Aorta (tissue), 5 donors: ENCODE results near the gene ZNF592. TPM values are rescaled to one million over a fixed set of nuclear protein-coding genes. Genes with fewer than 3 reads are reported as not detected.
"Not testable (repeated sequence)": the region's sequence is repeated elsewhere in the genome, so short reads cannot be mapped to it uniquely, and the experiment has no call there.

Experiments
- ATAC-seq: fragments of 200-7000 bp; cut with Tn5 transposase; one replicate; pipeline ENCODE4 v1.9.1; 2022; ENCODE audit warnings: moderate library complexity; ENCODE audit not compliant: low FRiP score
- DNase-seq, 2 donors: peaks; one replicate each; pipeline ENCODE4 v3.0.0-alpha.2; 2020
- H3K27ac ChIP-seq, 2 donors: one replicate each; pipeline ENCODE4 v1.5.1; 2013; ENCODE audit warnings: low read length in 2 of 2, mild to moderate bottlenecking in 2 of 2, moderate library complexity in 2 of 2, control low read depth in 1 of 2, inconsistent platforms in 1 of 2, low read depth in 1 of 2
- H3K27me3 ChIP-seq, 2 donors: one replicate each; pipeline ENCODE4 v1.6.1; 2013; ENCODE audit warnings: control low read depth in 1 of 2, low read length in 1 of 2, mild to moderate bottlenecking in 1 of 2, moderate library complexity in 1 of 2; ENCODE audit not compliant: insufficient read depth in 2 of 2, control insufficient read depth in 1 of 2
- H3K36me3 ChIP-seq, 2 donors: one replicate each; pipeline ENCODE4 v1.6.1; 2013; ENCODE audit warnings: control low read depth in 1 of 2, low read length in 1 of 2, mild to moderate bottlenecking in 1 of 2; ENCODE audit not compliant: insufficient read depth in 2 of 2, control insufficient read depth in 1 of 2
- H3K4me1 ChIP-seq, 2 donors: one replicate each; pipeline ENCODE4 v1.6.1; 2013; ENCODE audit warnings: low read length in 2 of 2, control low read depth in 1 of 2, mild to moderate bottlenecking in 1 of 2, moderate library complexity in 1 of 2; ENCODE audit not compliant: insufficient read depth in 2 of 2, control insufficient read depth in 1 of 2
- H3K4me3 ChIP-seq, 2 donors: one replicate each; pipeline ENCODE4 v1.5.1; 2013; ENCODE audit warnings: low read length in 2 of 2, control low read depth in 1 of 2, mild to moderate bottlenecking in 1 of 2
- H3K9me3 ChIP-seq: one replicate; pipeline ENCODE4 v1.6.1; 2013; ENCODE audit warnings: mild to moderate bottlenecking, low read length; ENCODE audit not compliant: control insufficient read depth
- WGBS, 2 donors: extraction: QIAGEN DNeasy Blood & Tissue Kit; methylation state at CpG; one replicate each; pipeline ENCODE4 v1.1.7; 2013; 5-methylcytosine and 5-hydroxymethylcytosine counted together
- intact Hi-C, 2 donors: fragments of 100-400 bp; cut with DNase I; formaldehyde crosslinking; loops; one replicate each; pipeline versions ENCODE4 v1.14.2 to v1.15.0; 2022
- polyA plus RNA-seq, 2 donors: library from polyadenylated mRNA; stranded (reverse); fragments of 200-250 nt; gene quantifications; one replicate each; pipeline ENCODE4 v1.2.3, GENCODE V29; 2013
- total RNA-seq, 2 donors: library from RNA; stranded (reverse); fragmentation: NEBNext Ultra II Directional; extraction: Animal tissue kit (Norgen Biotek cat#: 25700); gene quantifications; one replicate each; pipeline ENCODE4 v1.2.1, GENCODE V29; 2021
- donor health status: healthy with polysubstance abuse.
- donor health status: Bipolar disorder and iron deficiency.
- donor health status: DM: no; HTN: no; CAD: no.
- donor health status: DM: no; HTN: no; CAD: no.
- donor health status: DM: yes; HTN: yes; CAD: no.

The ZNF592 gene
- total and polyA plus RNA-seq, 4 donors, result 6.8 to 35.8 (median 19.2) TPM

- no peak overlapping the region for H3K27ac ChIP-seq
Observed at GRCh38 chr15:84736375-84736774, 12.0 kb upstream of the ZNF592 start.

GRCh38 chr15:84737005-84737404 is 11.4 kb upstream of the ZNF592 start:
- DNase-seq (no peak), ATAC-seq (no peak)
- Histone ChIP-seq H3K27ac (no peak overlapping the region), H3K27me3 (no peaks in the 10 kb centered on the region), H3K4me3 (no peak overlapping the region), H3K4me1 (no peaks in the 10 kb centered on the region), H3K9me3 (no peaks in the 10 kb centered on the region), H3K36me3 (no peaks in the 10 kb centered on the region)
- intact Hi-C loops, result no loop called here
- WGBS, 2 donors, result 57 to 68% methylated on average over 2 of the region's 2 CpGs

More at GRCh38 chr15:84736375-84736774, 12.0 kb upstream of the ZNF592 start:
- Histone ChIP-seq H3K27me3 (no peaks in the 10 kb centered on the region), H3K9me3 (no peaks in the 10 kb centered on the region), H3K4me3 (no peak overlapping the region), H3K36me3 (no peaks in the 10 kb centered on the region), H3K4me1 (no peaks in the 10 kb centered on the region)
- ATAC-seq (no peak), DNase-seq (no peak)
- WGBS, 2 donors, result 95 to 97% methylated on average over 5 of the region's 5 CpGs
- intact Hi-C loops, result no loop called here

- intact Hi-C loops, result loop anchor here in 1 of 2 donors (10.0 kb wide), 1 partner anchor 124 kb away; no protein-coding TSS in a partner anchor
- DNase-seq, result no peak
- Histone ChIP-seq H3K36me3 (no peaks in the 10 kb centered on the region), H3K4me3 (no peak overlapping the region), H3K9me3 (no peaks in the 10 kb centered on the region), H3K4me1 (no peaks in the 10 kb centered on the region), H3K27ac (no peak overlapping the region), H3K27me3 (no peaks in the 10 kb centered on the region)
- 47 to 49% methylated on average over 4 of the region's 4 CpGs for WGBS, 2 donors
- no peak for ATAC-seq
Observed at GRCh38 chr15:84740691-84741090, 7.7 kb upstream of the ZNF592 start.

GRCh38 chr15:84741121-84741520 is 7.3 kb upstream of the ZNF592 start:
- H3K27ac ChIP-seq, result no peak overlapping the region
- ATAC-seq (no peak), DNase-seq (no peak)
- no peak overlapping the region for H3K4me3 ChIP-seq
- intact Hi-C loops, result loop anchor here in 1 of 2 donors (10.0 kb wide), 1 partner anchor 124 kb away; no protein-coding TSS in a partner anchor
- H3K4me1 ChIP-seq, result no peaks in the 10 kb centered on the region
- H3K27me3 ChIP-seq, result no peaks in the 10 kb centered on the region
- WGBS, 2 donors, result 82 to 83% methylated on average over 2 of the region's 2 CpGs
- H3K36me3 ChIP-seq, result no peaks in the 10 kb centered on the region
- no peaks in the 10 kb centered on the region for H3K9me3 ChIP-seq

GRCh38 chr15:84747416-84748273 is 747 bp upstream of the ZNF592 start:
- ATAC-seq (peak; percentile 84), DNase-seq (peak; percentile 90 to 92)
- 0% methylated on average over 29 to 46 of the region's 46 CpGs for WGBS, 2 donors
- no peaks in the 10 kb centered on the region for H3K4me1 ChIP-seq
- H3K9me3 ChIP-seq, result no peaks in the 10 kb centered on the region
- H3K4me3 ChIP-seq, result peak overlapping the region; percentile 86 to 87
- intact Hi-C loops, result loop anchor here in 1 of 2 donors (2.0 to 10.0 kb wide), 6 partner anchors 31 to 180 kb away; partner anchors contain the start of genes ALPK3, NMB and SEC11A
- H3K36me3 ChIP-seq, result no peaks in the 10 kb centered on the region
- no peaks in the 10 kb centered on the region for H3K27me3 ChIP-seq
- H3K27ac ChIP-seq, result peak overlapping the region; percentile 85 to 96

GRCh38 chr15:84749111-84749991 is 959 bp downstream of the ZNF592 start:
- DNase-seq, result peak in 1 of 2 donors; percentile 50
- 0 to 2% methylated on average over 15 of the region's 15 CpGs for WGBS, 2 donors
- no peak for ATAC-seq
- peak overlapping the region; percentile 86 to 87 for H3K4me3 ChIP-seq
- H3K27ac ChIP-seq, result peak overlapping the region; percentile 65 to 73
- no peaks in the 10 kb centered on the region for H3K36me3 ChIP-seq
- H3K9me3 ChIP-seq, result no peaks in the 10 kb centered on the region
- no peaks in the 10 kb centered on the region for H3K4me1 ChIP-seq
- intact Hi-C loops, result loop anchor here in 1 of 2 donors (2.0 to 10.0 kb wide), 6 partner anchors 33 to 178 kb away; partner anchors contain the start of genes ALPK3, NMB and SEC11A
- H3K27me3 ChIP-seq, result no peaks in the 10 kb centered on the region

- Histone ChIP-seq H3K27me3 (no peaks in the 10 kb centered on the region), H3K4me1 (no peaks in the 10 kb centered on the region), H3K9me3 (no peaks in the 10 kb centered on the region), H3K4me3 (no peak overlapping the region), H3K27ac (peak overlapping the region in 1 of 2 donors; percentile 21), H3K36me3 (no peaks in the 10 kb centered on the region)
- intact Hi-C loops, result loop anchor here in 1 of 2 donors (2.0 kb wide), 1 partner anchor 64 kb away; no protein-coding TSS in a partner anchor
- no peak for ATAC-seq
- WGBS, 2 donors, result 19 to 20% methylated on average over 2 of the region's 2 CpGs
- peak in 1 of 2 donors; percentile 22 for DNase-seq
Observed at GRCh38 chr15:84750583-84751092, 2.2 kb downstream of the ZNF592 start.

- H3K4me1 ChIP-seq, H3K27me3 ChIP-seq, ATAC-seq, H3K27ac ChIP-seq, H3K36me3 ChIP-seq, H3K9me3 ChIP-seq, H3K4me3 ChIP-seq: not testable (repeated sequence)
- WGBS, 2 donors, result 78 to 86% methylated on average over 6 of the region's 6 CpGs
- intact Hi-C loops, result loop anchor here in 1 of 2 donors (2.0 kb wide), 1 partner anchor 63 kb away; no protein-coding TSS in a partner anchor
- peak in 1 of 2 donors; percentile 19 for DNase-seq
Observed at GRCh38 chr15:84751721-84752120, 3.3 kb downstream of the ZNF592 start.
